GM10266 (cell line): Measurements from ENCODE around the gene BEND4.

Experiments
- DNase-seq: peaks from one replicate; pipeline ENCODE4 v3.0.0; 2012; ENCODE audit errors: extremely low spot score
- TF ChIP-seq, protein P1 (sequence below): IDR thresholded peaks from 2 replicates; pipeline ENCODE4 v1.5.1; 2012; ENCODE audit warnings: mild to moderate bottlenecking, low read depth; ENCODE audit not compliant: control insufficient read depth, insufficient read depth; ENCODE audit errors: missing control alignments

BEND4 gene

DNA sequence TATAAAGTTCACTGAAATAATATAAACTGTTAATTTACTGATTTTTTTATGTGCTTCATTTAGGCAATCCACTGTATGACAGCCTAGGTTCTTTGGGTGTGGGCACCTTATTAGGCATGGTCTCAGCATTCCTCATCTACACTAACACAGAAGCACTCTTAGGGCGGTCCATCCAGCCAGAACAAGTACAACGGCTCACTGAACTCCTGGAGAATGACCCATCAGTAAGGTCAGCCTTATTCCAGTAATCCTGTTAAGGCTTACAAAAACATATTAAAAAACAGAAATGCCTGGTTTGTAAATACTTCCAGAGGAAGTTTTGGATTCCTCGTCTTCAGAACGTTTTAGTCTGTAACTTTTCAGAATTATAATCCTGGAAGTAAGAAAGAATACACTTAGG lies 82.0 kb downstream of the BEND4 start:
- TF ChIP-seq, protein P1, sequence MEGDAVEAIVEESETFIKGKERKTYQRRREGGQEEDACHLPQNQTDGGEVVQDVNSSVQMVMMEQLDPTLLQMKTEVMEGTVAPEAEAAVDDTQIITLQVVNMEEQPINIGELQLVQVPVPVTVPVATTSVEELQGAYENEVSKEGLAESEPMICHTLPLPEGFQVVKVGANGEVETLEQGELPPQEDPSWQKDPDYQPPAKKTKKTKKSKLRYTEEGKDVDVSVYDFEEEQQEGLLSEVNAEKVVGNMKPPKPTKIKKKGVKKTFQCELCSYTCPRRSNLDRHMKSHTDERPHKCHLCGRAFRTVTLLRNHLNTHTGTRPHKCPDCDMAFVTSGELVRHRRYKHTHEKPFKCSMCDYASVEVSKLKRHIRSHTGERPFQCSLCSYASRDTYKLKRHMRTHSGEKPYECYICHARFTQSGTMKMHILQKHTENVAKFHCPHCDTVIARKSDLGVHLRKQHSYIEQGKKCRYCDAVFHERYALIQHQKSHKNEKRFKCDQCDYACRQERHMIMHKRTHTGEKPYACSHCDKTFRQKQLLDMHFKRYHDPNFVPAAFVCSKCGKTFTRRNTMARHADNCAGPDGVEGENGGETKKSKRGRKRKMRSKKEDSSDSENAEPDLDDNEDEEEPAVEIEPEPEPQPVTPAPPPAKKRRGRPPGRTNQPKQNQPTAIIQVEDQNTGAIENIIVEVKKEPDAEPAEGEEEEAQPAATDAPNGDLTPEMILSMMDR, result no peak
- no peak for DNase-seq

DNA sequence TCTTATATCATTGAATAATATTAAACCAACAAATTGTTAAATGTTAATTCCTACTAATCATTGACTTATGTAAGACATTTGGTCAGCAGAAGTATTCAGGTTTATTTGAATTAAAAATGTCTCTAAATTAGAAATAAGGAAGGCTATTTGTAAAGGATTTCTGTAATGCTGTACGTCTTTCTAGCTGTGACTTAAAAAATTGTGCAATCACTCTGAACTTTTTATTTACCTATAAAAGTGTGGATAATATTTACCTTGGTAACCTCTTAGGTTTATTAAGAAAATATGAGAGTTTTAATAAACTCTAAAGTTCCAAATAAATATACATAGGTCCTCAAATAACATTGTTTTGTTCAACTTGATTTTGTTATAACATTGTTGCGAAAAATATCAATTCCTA lies 85.2 kb downstream of the BEND4 start:
- TF ChIP-seq, protein P1, result no peak
- no peak for DNase-seq

DNA sequence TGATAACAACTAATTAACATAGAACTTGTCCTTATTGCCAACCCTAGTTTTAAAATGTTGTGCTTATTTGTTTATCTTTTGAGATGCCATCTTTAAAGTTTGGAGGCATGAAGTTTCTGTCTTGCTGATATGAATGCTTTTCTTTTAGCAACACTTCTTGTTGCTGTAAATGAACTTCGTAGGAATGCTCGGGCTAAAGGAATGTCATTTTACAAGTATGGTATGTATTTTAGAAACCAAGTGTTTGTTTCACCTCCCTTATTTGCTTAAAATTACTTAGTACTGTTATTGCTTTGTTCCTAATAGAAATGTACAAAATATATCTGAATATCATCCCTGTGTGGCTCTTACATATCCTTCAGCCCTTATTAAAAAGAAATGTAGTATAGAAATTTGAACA lies 86.1 kb downstream of the BEND4 start:
- TF ChIP-seq, protein P1, result no peak
- DNase-seq, result no peak
